Duodenal mucosa (tissue), 2 donors: Measurements from ENCODE around the gene GLOD4.

Source experiments
- H3K27ac ChIP-seq: one replicate; pipeline ENCODE4 v1.7.0; 2013; ENCODE audit warnings: low read depth, low read length
- H3K27me3 ChIP-seq, 2 donors: one replicate each; pipeline ENCODE4 v1.7.0; 2013; ENCODE audit warnings: low read length in 2 of 2, control low read depth in 1 of 2; ENCODE audit not compliant: insufficient read depth in 2 of 2, control insufficient read depth in 1 of 2
- H3K36me3 ChIP-seq, 2 donors: one replicate each; pipeline ENCODE4 v1.7.0; 2013; ENCODE audit warnings: low read length in 2 of 2, control low read depth in 1 of 2; ENCODE audit not compliant: insufficient read depth in 2 of 2, control insufficient read depth in 1 of 2
- H3K4me1 ChIP-seq, 2 donors: one replicate each; pipeline ENCODE4 v1.7.0; 2013; ENCODE audit warnings: low read length in 2 of 2, control low read depth in 1 of 2; ENCODE audit not compliant: insufficient read depth in 2 of 2, control insufficient read depth in 1 of 2
- H3K4me3 ChIP-seq, 2 donors: one replicate each; pipeline ENCODE4 v1.7.0; 2013; ENCODE audit warnings: low read length in 2 of 2, low read depth in 1 of 2
- H3K9ac ChIP-seq, 2 donors: one replicate each; pipeline ENCODE4 v1.7.0; 2013; ENCODE audit warnings: low read length in 2 of 2, low read depth in 1 of 2
- H3K9me3 ChIP-seq, 2 donors: one replicate each; pipeline ENCODE4 v1.7.0; 2013; ENCODE audit warnings: low read length in 2 of 2, control low read depth in 1 of 2; ENCODE audit not compliant: control insufficient read depth in 1 of 2

Gene GLOD4

DNA sequence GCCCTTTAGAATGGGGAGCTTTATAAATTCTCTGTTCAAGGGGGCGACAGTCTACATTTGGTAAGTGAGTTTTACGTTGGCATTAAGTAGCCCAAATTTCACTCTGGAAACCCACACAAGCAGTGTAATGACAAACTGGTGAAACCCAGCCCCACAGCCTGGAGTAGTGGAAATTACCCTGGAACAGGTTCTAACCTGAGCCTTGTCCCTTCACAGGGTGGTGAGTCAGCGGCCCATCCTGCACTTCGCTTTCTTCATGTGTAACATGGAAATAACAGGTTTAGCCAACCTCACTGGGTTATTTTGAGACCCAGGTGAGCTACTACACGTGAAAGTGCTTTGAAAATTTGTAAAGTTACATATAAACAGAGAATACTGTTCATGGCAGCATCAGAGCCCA, 53.2 kb downstream of the GLOD4 start:
- Histone ChIP-seq H3K4me3 (no peak overlapping the region), H3K27ac (no peak overlapping the region), H3K36me3 (no peaks in the 10 kb centered on the region), H3K4me1 (peaks cover 17 to 20% of the 10 kb centered on the region in 2 donors), H3K9ac (no peak overlapping the region), H3K27me3 (no peaks in the 10 kb centered on the region), H3K9me3 (no peaks in the 10 kb centered on the region)

DNA sequence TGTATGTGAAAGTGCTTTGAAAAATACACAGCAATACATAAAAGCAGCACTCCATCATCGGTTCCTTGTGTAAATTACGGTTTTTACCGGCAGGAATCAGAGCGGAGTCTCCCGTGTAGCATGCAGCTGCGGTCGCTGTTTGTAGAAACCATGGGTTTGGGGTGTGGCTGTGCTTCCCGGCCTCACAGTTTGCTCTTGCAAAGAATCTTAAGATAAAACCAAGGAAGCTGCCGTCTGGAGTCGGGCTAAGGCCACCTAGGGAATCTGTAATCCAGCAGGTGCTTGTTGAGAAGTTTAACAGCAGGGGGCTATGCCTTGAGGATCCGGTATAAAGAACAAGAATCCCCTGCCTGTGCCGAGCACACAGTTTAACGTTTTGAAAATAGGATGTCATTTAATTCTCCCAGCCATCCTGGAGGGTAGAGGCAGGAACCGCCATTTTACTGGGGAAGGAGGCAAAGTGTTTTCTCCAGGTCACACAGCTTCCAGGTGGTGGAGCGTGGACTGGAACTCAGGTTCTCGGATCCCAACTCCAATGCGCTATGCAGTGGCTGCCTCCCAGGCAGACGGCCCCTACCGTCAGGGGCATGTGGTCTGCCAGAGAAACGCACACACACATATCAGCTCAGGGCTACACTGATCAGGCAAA, 55.7 kb downstream of the GLOD4 start:
- peaks cover 10% of the 10 kb centered on the region in 2 donors for H3K4me1 ChIP-seq
- peak overlapping the region; percentile 9 to 56 for H3K9ac ChIP-seq
- H3K9me3 ChIP-seq = no peaks in the 10 kb centered on the region
- no peak overlapping the region for H3K27ac ChIP-seq
- H3K4me3 ChIP-seq = peak overlapping the region; percentile 8 to 29
- H3K36me3 ChIP-seq = no peaks in the 10 kb centered on the region
- H3K27me3 ChIP-seq = no peaks in the 10 kb centered on the region

DNA sequence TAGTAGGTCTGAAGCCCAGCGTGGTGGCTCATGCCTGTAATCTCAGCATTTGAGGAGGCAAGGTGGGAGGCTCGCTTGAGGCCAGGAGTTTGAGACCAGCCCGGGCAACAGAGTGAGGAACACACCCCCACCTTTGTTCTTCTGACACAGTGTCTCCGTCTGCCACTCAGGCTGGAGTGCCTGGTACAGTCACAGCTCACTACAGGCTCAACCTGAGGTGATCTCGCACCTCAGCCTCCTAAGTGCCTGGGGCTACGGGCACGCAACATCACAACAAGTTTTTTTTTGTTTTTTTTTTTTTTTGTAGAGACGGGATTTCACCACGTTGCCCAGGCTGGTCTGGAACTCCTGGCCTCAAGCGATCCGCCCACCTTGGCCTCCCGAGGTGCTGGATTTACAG, 56.3 kb downstream of the GLOD4 start:
- Histone ChIP-seq H3K27me3 (no peaks in the 10 kb centered on the region), H3K9ac (peak overlapping the region in 1 of 2 donors; percentile 56), H3K9me3 (no peaks in the 10 kb centered on the region), H3K36me3 (no peaks in the 10 kb centered on the region), H3K27ac (no peak overlapping the region), H3K4me3 (no peak overlapping the region), H3K4me1 (peaks cover 5 to 10% of the 10 kb centered on the region in 2 donors)

DNA sequence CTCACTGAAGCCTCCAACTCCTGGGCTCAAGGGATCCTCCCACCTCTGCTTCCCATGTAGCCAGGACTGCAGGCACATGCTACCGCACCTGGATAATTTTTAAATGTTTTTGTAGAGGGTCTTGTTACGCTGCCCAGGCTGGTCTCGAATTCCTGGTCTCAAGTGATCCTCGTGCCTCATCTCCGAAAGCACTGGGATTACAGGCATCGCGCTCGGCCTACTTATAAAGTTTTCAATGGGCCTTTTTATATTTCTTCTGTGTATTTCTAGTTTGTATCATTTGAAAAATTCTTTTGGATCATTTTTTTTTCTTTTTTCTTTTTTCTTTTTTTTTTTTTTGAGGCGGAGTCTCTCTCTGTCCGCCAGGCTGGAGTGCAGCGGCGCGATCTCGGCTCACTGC, 57.0 kb downstream of the GLOD4 start:
- Histone ChIP-seq H3K27ac (no peak overlapping the region), H3K27me3 (no peaks in the 10 kb centered on the region), H3K36me3 (no peaks in the 10 kb centered on the region), H3K9me3 (no peaks in the 10 kb centered on the region), H3K4me3 (no peak overlapping the region), H3K4me1 (peaks cover 5 to 10% of the 10 kb centered on the region in 2 donors), H3K9ac (no peak overlapping the region)

DNA sequence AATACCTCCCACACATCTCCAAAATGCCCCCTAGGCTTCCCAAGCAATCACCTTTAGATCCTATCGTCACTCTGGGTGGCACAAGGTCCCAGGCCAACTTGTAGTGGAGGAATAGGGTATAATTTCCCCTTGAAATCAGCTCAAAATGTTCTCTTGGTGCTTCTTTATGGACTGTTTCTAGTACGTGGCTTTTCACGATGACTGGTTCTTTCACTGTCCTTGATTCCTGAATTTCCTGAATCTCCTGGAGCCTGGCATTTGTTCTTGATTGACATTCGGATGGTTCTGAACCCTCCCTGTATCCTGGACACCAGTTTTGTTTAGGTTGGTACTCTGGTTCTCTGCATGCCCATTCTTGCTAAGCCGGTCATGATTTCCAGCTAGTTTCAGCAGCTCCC, 60.5 kb downstream of the GLOD4 start:
- Histone ChIP-seq H3K9me3 (no peaks in the 10 kb centered on the region), H3K36me3 (no peaks in the 10 kb centered on the region), H3K27ac (no peak overlapping the region), H3K4me3 (no peak overlapping the region), H3K9ac (no peak overlapping the region), H3K4me1 (peaks cover 2 to 5% of the 10 kb centered on the region in 2 donors), H3K27me3 (no peaks in the 10 kb centered on the region)

DNA sequence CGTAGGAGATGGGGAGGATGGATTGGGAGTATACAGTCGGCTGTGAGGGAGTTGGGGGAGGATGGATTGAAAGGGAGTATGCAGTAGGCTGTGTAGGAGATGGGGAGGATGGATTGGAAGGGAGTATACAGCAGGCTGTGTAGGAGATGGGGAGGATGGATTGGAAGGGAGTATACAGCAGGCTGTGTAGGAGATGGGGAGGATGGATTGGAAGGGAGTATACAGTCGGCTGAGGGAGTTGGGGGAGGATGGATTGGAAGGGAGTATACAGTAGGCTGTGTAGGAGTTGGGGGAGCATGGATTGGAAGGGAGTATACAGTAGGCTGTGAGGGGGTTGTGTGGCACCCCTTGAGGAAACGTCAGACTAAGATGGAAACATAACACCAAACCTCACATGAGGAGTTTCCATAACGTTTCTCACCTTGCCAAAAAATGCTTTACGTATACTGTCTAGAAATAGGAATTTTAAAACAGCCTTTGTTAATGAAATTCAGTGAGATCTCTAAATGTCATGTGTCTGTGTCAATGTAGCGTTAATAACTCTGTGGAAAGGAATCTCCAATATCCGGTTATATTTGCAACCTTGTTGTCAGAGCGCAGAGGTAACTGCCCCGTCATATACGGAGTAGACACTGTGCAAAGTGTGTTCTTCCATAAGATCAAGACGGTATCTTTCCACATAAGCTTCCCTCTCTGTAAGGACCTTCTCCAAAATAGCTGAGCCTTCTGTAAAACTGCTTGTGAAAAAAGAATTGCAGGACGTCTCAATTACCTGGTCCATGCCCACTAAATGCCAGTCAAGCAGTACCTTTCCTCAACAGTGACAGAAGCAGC, 61.2 kb downstream of the GLOD4 start:
- H3K9me3 ChIP-seq = no peaks in the 10 kb centered on the region
- H3K36me3 ChIP-seq = no peaks in the 10 kb centered on the region
- H3K27ac ChIP-seq = no peak overlapping the region
- peaks cover 0 to under 1% of the 10 kb centered on the region in 2 donors for H3K4me1 ChIP-seq
- H3K4me3 ChIP-seq = no peak overlapping the region
- no peak overlapping the region for H3K9ac ChIP-seq
- H3K27me3 ChIP-seq = no peaks in the 10 kb centered on the region

DNA sequence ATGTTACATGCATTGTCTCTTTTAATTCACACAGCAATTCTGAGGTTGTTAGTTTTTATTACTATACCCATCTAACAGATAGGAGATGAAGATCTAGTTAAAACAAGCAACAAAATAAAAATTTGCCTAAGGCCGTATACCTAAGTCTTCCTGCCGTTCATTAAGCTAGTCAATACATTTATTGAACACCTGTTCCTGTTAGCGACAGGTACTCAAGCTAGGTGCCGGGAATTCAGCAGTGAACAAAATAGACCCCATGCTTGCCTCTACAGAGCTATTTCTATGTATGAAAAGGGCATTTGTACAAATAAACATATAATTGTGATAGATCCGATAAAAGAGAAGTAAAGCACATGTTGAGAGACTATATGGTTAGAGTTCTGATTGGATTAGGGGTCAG, 64.0 kb downstream of the GLOD4 start:
- Histone ChIP-seq H3K9ac (no peak overlapping the region), H3K4me1 (peaks cover 0 to 6% of the 10 kb centered on the region in 2 donors)

More for the DNA sequence above, 64.0 kb downstream of the GLOD4 start:
- no peaks in the 10 kb centered on the region for H3K36me3 ChIP-seq
- no peak overlapping the region for H3K4me3 ChIP-seq
- no peaks in the 10 kb centered on the region for H3K27me3 ChIP-seq
- H3K9me3 ChIP-seq = no peaks in the 10 kb centered on the region
- H3K27ac ChIP-seq = no peak overlapping the region
